Ectodermal cell (in vitro differentiated cells): ENCODE results near the gene KIR2DL1.
"Not testable (repeated sequence)": the region's sequence is repeated elsewhere in the genome, so short reads cannot be mapped to it uniquely, and the experiment has no call there.

Experiments used
- H3K27ac ChIP-seq: 2 replicates; pipeline ENCODE4 v1.7.0; 2013; ENCODE audit warnings: mild to moderate bottlenecking, low read depth, low read length; ENCODE audit not compliant: insufficient read depth, poor library complexity, severe bottlenecking
- H3K27me3 ChIP-seq: 2 replicates; pipeline ENCODE4 v1.7.0; 2013; ENCODE audit warnings: mild to moderate bottlenecking, low read length; ENCODE audit not compliant: insufficient read depth, control insufficient read depth, poor library complexity, severe bottlenecking
- H3K36me3 ChIP-seq: one replicate; pipeline ENCODE4 v1.7.0; 2013; ENCODE audit warnings: low read length; ENCODE audit not compliant: control insufficient read depth, insufficient read depth
- H3K4me1 ChIP-seq: one replicate; pipeline ENCODE4 v1.7.0; 2013; ENCODE audit warnings: low read length; ENCODE audit not compliant: control insufficient read depth, insufficient read depth
- H3K4me3 ChIP-seq: 2 replicates; pipeline ENCODE4 v1.7.0; 2013; ENCODE audit warnings: low read depth, low read length, control low read depth; ENCODE audit not compliant: insufficient read depth
- H3K9me3 ChIP-seq: 2 replicates; pipeline ENCODE4 v1.7.0; 2013; ENCODE audit warnings: mild to moderate bottlenecking, low read length, moderate library complexity; ENCODE audit not compliant: control insufficient read depth
- WGBS, 2 experiments: methylation state at CpG; one replicate each; pipeline ENCODE4 v1.1.7; 2013; ENCODE audit warnings: missing lambda C conversion rate in 2 of 2; 5-methylcytosine and 5-hydroxymethylcytosine counted together

Gene KIR2DL1

DNA sequence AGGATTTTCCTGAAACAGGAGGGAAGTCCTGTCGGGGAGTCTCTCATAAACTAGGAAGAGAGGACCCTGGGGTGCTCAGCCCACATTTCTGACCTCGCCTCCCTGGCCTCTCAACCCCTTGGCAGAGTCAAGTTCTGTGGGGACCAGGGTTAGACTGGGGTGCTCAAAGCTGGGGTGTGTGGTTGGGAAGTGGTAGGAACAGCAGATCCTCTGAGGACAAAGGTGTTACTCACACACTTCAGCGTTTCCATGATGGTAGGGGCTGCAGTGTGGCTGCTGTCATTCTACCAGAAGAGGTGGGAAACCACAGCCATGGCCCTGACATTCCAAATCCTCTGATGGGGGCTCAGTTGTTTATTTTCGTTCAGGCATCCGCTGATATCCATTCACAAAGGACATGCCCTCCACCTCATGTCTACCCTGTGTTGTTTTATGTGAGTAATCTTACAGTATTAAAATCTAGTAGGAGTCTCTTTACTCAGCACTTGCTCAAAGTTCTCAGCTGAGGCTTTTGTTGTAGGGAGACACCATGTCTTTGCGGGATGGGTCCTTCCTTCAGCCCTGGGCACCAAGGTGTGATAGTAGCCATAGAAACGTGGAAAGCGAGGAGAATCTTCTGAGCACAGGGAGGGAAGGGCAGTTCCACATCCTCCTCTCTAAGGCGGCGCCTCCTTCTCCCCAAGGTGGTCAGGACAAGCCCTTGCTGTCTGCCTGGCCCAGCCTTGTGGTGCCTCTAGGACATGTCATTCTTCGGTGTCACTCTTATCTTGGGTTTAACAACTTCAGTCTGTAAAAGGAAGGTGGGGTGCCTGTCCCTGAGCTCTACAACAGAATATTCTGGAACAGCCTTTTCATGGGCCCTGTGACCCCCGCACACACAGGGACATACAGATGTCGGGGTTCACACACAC lies 29.8 kb upstream of the KIR2DL1 start:
- peaks cover 7% of the 10 kb centered on the region for H3K9me3 ChIP-seq
- H3K4me1 ChIP-seq, result no peaks in the 10 kb centered on the region
- H3K36me3 ChIP-seq, result no peaks in the 10 kb centered on the region
- no peak overlapping the region for H3K4me3 ChIP-seq
- H3K27me3 ChIP-seq, result no peaks in the 10 kb centered on the region
- no peak overlapping the region for H3K27ac ChIP-seq
- WGBS, 2 experiments, result 65 to 67% methylated on average over 13 of the region's 13 CpGs

DNA sequence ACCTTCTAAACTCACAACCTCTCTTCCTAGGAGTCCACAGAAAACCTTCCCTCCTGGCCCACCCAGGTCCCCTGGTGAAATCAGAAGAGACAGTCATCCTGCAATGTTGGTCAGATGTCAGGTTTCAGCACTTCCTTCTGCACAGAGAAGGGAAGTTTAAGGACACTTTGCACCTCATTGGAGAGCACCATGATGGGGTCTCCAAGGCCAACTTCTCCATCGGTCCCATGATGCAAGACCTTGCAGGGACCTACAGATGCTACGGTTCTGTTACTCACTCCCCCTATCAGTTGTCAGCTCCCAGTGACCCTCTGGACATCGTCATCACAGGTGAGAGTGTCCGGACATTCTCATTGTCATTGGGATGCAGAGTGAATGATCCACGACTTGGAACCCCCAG lies 27.6 kb upstream of the KIR2DL1 start:
- not testable (repeated sequence) for H3K4me1 ChIP-seq, H3K27ac ChIP-seq, H3K4me3 ChIP-seq, H3K27me3 ChIP-seq, H3K36me3 ChIP-seq, H3K9me3 ChIP-seq
- WGBS, 2 experiments, result 64% methylated on average over 5 of the region's 5 CpGs

DNA sequence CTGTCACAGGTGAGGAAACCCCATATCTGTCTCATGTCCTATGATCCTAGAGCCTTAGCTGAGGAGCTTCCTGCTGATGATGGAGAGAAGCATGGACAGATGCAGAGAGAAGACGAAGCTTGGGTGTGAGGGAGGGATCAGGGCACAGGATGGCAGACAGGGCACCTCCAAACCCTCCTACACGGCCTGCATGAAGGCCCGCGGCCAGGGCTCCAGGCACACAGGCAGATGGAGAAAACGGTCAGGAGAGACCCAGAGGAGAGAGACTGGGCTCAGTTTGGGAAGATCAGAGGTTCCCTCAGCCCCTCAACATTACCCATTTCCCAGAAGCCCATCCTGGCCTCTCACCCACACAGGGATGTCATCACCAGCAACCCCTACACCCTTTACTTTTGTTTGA lies 25.5 kb upstream of the KIR2DL1 start:
- H3K36me3 ChIP-seq, H3K4me3 ChIP-seq, H3K27me3 ChIP-seq, H3K27ac ChIP-seq, H3K9me3 ChIP-seq, H3K4me1 ChIP-seq: not testable (repeated sequence)
- 59 to 68% methylated on average over 5 of the region's 5 CpGs for WGBS, 2 experiments

DNA sequence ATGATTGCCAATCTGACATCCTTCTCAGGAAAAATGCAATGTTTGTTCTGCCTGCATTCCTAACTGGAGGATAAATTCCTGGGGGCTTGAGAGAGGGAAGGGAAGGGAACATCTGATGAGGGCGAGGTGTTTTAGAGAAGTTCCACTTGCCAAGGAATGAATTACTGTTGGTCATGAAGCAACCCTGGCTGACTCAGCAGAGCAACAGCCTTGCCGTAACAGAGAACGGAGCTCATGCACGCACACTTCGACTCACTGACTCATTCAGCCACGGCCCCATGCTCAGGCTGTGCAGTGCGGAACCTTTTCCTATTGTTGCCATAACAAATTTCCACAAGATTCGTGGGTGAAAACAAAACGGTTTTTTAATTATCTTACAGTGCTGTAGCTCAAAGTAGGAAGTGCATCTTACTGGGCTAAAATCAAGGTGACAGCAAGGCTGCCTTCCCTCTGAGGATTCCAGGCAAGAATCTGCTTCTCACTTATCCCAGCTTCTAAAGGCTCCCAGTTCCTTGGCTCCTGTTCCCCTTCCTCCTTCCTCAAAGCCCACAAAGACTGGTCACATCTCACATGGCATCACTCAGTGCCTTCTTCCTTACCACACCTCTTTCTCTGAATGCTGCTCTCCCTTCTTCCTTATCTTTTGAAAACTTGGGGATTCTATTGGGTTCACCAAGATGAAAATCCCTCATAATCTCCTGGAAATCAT lies 21.8 kb upstream of the KIR2DL1 start:
- not testable (repeated sequence) for H3K4me1 ChIP-seq, H3K36me3 ChIP-seq, H3K4me3 ChIP-seq, H3K9me3 ChIP-seq, H3K27me3 ChIP-seq, H3K27ac ChIP-seq
- WGBS, 2 experiments, result 78 to 86% methylated on average over 7 of the region's 9 CpGs

DNA sequence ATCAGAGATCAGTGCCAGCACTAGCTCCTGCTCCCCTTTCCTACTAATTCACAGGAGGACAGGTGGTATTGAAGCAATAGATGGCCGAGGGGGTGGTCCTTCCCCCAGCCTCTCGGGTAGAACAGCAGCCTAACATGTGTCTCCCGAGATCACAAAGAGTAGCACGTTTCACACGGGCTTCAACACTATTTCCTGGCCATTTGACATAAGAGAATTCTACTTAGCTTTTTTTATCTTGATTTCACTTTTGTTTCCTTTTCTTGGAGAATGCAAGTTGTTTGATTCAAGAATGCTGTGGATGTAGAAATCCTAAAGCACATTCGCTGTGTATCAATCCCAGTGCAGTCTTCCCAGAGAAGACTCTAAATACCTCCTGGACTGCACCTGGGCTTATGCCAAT lies 19.3 kb upstream of the KIR2DL1 start:
- H3K9me3 ChIP-seq, H3K27me3 ChIP-seq, H3K27ac ChIP-seq, H3K4me1 ChIP-seq, H3K36me3 ChIP-seq, H3K4me3 ChIP-seq: not testable (repeated sequence)
- 42 to 47% methylated on average over 6 of the region's 6 CpGs for WGBS, 2 experiments

DNA sequence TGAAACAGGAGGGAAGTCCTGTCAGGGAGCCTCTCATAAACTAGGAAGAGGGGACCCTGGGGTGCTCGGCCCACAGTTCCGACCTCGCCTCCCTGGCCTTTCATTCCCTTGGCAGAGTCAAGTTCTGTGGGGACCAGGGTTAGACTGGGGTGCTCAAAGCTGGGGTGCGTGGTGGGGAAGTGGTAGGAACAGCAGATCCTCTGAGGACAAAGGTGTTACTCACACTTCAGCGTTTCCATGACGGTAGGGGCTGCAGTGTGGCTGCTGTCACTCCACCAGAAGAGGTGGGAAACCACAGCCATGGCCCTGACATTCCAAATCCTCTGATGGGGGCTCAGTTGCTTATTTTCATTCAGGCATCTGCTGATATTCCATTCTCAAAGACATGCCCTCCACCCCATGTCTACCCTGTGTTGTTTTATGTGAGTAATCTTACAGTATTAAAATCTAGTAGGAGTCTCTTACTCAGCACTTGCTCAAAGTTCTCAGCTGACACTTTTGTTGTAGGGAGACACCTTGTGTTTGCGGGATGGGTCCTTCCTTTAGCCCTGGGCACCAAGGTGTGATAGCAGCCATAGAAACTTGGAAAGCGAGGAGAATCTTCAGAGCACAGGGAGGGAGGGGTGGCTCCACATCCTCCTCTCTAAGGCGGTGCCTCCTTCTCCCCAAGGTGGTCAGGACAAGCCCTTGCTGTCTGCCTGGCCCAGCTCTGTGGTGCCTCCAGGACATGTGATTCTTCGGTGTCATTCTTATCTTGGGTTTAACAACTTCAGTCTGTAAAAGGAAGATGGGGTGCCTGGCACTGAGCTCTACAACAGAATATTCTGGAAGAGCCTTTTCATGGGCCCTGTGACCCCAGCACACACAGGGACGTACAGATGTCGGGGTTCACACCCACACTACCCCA lies 13.1 kb upstream of the KIR2DL1 start:
- not testable (repeated sequence) for H3K27me3 ChIP-seq, H3K4me3 ChIP-seq, H3K36me3 ChIP-seq, H3K9me3 ChIP-seq, H3K27ac ChIP-seq, H3K4me1 ChIP-seq
- 65 to 71% methylated on average over 11 of the region's 12 CpGs for WGBS, 2 experiments

DNA sequence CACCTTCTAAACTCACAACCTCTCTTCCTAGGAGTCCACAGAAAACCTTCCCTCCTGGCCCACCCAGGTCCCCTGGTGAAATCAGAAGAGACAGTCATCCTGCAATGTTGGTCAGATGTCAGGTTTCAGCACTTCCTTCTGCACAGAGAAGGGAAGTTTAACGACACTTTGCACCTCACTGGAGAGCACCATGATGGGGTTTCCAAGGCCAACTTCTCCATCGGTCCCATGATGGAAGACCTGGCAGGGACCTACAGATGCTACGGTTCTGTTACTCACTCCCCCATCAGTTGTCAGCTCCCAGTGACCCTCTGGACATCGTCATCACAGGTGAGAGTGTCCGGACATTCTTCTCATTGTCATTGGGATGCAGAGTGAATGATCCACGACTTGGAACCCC lies 11.0 kb upstream of the KIR2DL1 start:
- not testable (repeated sequence) for H3K9me3 ChIP-seq, H3K27ac ChIP-seq, H3K4me1 ChIP-seq, H3K36me3 ChIP-seq, H3K4me3 ChIP-seq, H3K27me3 ChIP-seq
- 54 to 59% methylated on average over 6 of the region's 6 CpGs for WGBS, 2 experiments

DNA sequence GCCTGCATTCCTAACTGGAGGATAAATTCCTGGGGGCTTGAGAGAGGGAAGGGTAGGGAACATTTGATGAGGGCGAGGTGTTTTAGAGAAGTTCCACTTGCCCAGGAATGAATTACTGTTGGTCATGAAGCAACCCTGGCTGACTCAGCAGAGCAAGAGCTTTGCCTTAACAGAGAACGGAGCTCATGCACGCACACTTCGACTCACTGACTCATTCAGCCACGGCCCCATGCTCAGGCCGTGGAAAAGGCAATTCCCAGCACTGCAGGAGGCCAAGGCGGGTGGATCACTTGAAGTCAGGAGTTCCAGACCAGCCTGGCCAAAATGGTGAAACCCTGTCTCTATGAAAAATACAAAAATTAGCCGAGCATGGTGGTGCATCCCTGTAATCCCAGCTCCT lies 5.4 kb upstream of the KIR2DL1 start:
- H3K4me1 ChIP-seq, H3K9me3 ChIP-seq, H3K27me3 ChIP-seq, H3K27ac ChIP-seq, H3K36me3 ChIP-seq, H3K4me3 ChIP-seq: not testable (repeated sequence)
- 68 to 71% methylated on average over 7 to 8 of the region's 8 CpGs for WGBS, 2 experiments

DNA sequence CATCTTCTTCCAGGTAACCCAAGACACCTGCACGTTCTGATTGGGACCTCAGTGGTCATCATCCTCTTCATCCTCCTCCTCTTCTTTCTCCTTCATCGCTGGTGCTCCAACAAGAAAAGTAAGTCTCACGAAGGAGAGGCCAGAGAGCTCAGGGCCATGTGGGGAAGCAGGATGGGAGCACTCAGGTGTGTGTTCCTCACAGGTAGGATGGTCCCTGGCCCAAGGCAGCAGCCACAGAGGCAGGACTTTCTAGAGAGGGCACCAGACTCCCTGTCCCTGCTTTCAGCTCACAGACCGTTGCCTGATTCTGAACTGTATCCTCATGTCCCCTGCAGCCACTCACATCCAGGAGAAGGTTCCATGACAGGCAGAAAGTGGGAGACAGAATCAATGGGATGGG lies 3.1 kb upstream of the KIR2DL1 start:
- H3K27ac ChIP-seq, H3K27me3 ChIP-seq, H3K4me1 ChIP-seq, H3K9me3 ChIP-seq, H3K4me3 ChIP-seq, H3K36me3 ChIP-seq: not testable (repeated sequence)
- WGBS, 2 experiments, result 62 to 82% methylated on average over 2 to 3 of the region's 4 CpGs

DNA sequence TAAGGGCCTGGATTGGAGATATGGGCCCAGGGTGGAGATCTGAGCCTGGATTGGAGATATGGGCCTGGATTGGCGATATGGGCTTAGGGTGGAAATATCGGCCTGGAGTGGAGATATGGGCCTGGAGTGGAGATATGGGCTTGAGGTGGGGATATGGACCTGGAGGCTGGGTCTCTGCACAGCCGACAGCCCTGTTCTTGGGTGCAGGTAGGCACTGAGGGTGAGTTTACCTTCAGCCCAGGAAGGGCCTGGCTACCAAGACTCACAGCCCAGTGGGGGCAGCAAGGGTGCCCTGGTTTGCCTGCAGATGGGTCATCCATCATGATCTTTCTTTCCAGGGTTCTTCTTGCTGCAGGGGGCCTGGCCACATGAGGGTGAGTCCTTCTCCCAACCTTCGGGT lies 918 bp downstream of the KIR2DL1 start:
- H3K36me3 ChIP-seq, H3K27me3 ChIP-seq, H3K9me3 ChIP-seq, H3K4me3 ChIP-seq, H3K27ac ChIP-seq, H3K4me1 ChIP-seq: not testable (repeated sequence)
- WGBS, 2 experiments, result 79 to 90% methylated on average over 3 to 4 of the region's 4 CpGs
